ENCODE measurements around the gene GADD45G.

The GADD45G gene

GRCh38 chr9:89592963-89593726 lies 11.7 kb upstream of the GADD45G start:
- no peak for DNase-seq

GRCh38 chr9:89593727-89594427 lies 10.9 kb upstream of the GADD45G start:
- DNase-seq: no peak

- DNase-seq: no peak
Measured at GRCh38 chr9:89594811-89595550, 9.8 kb upstream of the GADD45G start.

GRCh38 chr9:89595646-89596045 lies 9.2 kb upstream of the GADD45G start:
- no peak for DNase-seq

- DNase-seq: no peak
Measured at GRCh38 chr9:89596937-89597555, 7.8 kb upstream of the GADD45G start.

- DNase-seq: peak; percentile 4
Measured at GRCh38 chr9:89597711-89598362, 7.0 kb upstream of the GADD45G start.

- no peak for DNase-seq
Measured at GRCh38 chr9:89598363-89598713, 6.5 kb upstream of the GADD45G start.

- no peak for DNase-seq
Measured at GRCh38 chr9:89598926-89599325, 5.9 kb upstream of the GADD45G start.

GRCh38 chr9:89600831-89601230 lies 4.0 kb upstream of the GADD45G start:
- no peak for DNase-seq

GRCh38 chr9:89601306-89601705 lies 3.5 kb upstream of the GADD45G start:
- no peak for DNase-seq

GRCh38 chr9:89601856-89602562 lies 2.8 kb upstream of the GADD45G start:
- DNase-seq: no peak

GRCh38 chr9:89602978-89603766 lies 1.6 kb upstream of the GADD45G start:
- peak; percentile 89 for DNase-seq

- DNase-seq: peak; percentile 62
Measured at GRCh38 chr9:89603767-89604665, 796 bp upstream of the GADD45G start.

GRCh38 chr9:89605465-89606048 lies 745 bp downstream of the GADD45G start:
- peak; percentile 24 for DNase-seq

GRCh38 chr9:89606049-89606623 lies 1.3 kb downstream of the GADD45G start:
- peak; percentile 65 for DNase-seq

GRCh38 chr9:89606624-89607311 lies 2.0 kb downstream of the GADD45G start:
- DNase-seq: peak; percentile 65

GRCh38 chr9:89608641-89609335 lies 4.0 kb downstream of the GADD45G start:
- DNase-seq: no peak

GRCh38 chr9:89609426-89610006 lies 4.7 kb downstream of the GADD45G start:
- no peak for DNase-seq
